Neural cell (in vitro differentiated cells): Measurements from ENCODE around the gene PCGF3. TPM values are rescaled to one million over a fixed set of nuclear protein-coding genes. Genes with fewer than 3 reads are reported as not detected.
"Not testable (repeated sequence)": the region's sequence is repeated elsewhere in the genome, so short reads cannot be mapped to it uniquely, and the experiment has no call there.

Source experiments
- H2AFZ ChIP-seq: fragments of 200-600, 300-800 bp; sonication (generic), shearing (Covaris generic); 2 replicates; pipeline ENCODE4 v1.6.0; 2014; ENCODE audit warnings: low read depth, mild to moderate bottlenecking, antibody characterized with exemption, low read length, moderate library complexity
- H3F3A ChIP-seq: fragments of 200-600 bp; shearing (Covaris generic); 2 replicates; pipeline ENCODE4 v1.6.1; 2016; ENCODE audit warnings: mild to moderate bottlenecking, moderate library complexity, mixed read lengths, antibody characterized with exemption, low read length; ENCODE audit not compliant: insufficient read depth, poor library complexity, severe bottlenecking
- H3K27ac ChIP-seq: fragments of 200-600, 300-800 bp; sonication (generic), shearing (Covaris generic); 2 replicates; pipeline ENCODE4 v1.5.1; 2014; ENCODE audit warnings: mild to moderate bottlenecking, low read length, moderate library complexity
- H3K27me3 ChIP-seq: fragments of 300-800, 200-600 bp; sonication (generic), shearing (Covaris generic); 2 replicates; pipeline ENCODE4 v1.6.0; 2014; ENCODE audit warnings: mild to moderate bottlenecking, low read depth, low read length, moderate library complexity; ENCODE audit not compliant: insufficient read depth
- H3K36me3 ChIP-seq: fragments of 300-800, 200-600 bp; sonication (generic), shearing (Covaris generic); 2 replicates; pipeline ENCODE4 v1.5.1; 2014; ENCODE audit warnings: mild to moderate bottlenecking, antibody characterized with exemption, low read length, moderate library complexity; ENCODE audit not compliant: insufficient read depth
- H3K4me2 ChIP-seq: fragments of 300-800, 200-600 bp; sonication (generic), shearing (Covaris generic); 2 replicates; pipeline ENCODE4 v1.6.0; 2014; ENCODE audit warnings: mild to moderate bottlenecking, low read length
- H3K4me3 ChIP-seq: fragments of 300-800, 200-600 bp; sonication (generic), shearing (Covaris generic); 2 replicates; pipeline ENCODE4 v1.5.1; 2014; ENCODE audit warnings: mild to moderate bottlenecking, low read length, moderate library complexity
- H3K79me2 ChIP-seq: fragments of 200-600 bp; shearing (Covaris generic); replicated peaks from 2 replicates; pipeline ENCODE4 v1.6.0; 2014; ENCODE audit warnings: mild to moderate bottlenecking, low read length, moderate library complexity; ENCODE audit not compliant: insufficient read depth
- H3K9ac ChIP-seq: fragments of 300-800, 200-600 bp; sonication (generic), shearing (Covaris generic); 2 replicates; pipeline ENCODE4 v1.6.1; 2016; ENCODE audit warnings: mild to moderate bottlenecking, low read length, mixed read lengths
- H3K9me2 ChIP-seq: fragments of 200-600 bp; shearing (Covaris generic); 2 replicates; pipeline ENCODE4 v1.6.1; 2016; ENCODE audit warnings: mild to moderate bottlenecking, low read length, mixed read lengths; ENCODE audit not compliant: insufficient read depth
- H3K9me3 ChIP-seq: fragments of 200-600, 300-800 bp; sonication (generic), shearing (Covaris generic); 2 replicates; pipeline ENCODE4 v1.6.1; 2016; ENCODE audit warnings: mild to moderate bottlenecking, mixed run types, low read length, moderate library complexity, mixed read lengths
- H4K20me1 ChIP-seq: fragments of 200-600 bp; shearing (Covaris generic); 2 replicates; pipeline ENCODE4 v1.6.1; 2016; ENCODE audit warnings: mild to moderate bottlenecking, mixed run types; ENCODE audit not compliant: insufficient read depth
- CTCF ChIP-seq: fragments of 450-650 bp; IDR thresholded peaks from 2 replicates; pipeline ENCODE4 v1.5.1; 2014; ENCODE audit warnings: antibody characterized with exemption, mild to moderate bottlenecking, moderate library complexity; ENCODE audit not compliant: poor library complexity, severe bottlenecking
- EP300 ChIP-seq: fragments of 450-650 bp; conservative IDR thresholded peaks from 2 replicates; pipeline ENCODE4 v1.6.1; 2014; ENCODE audit warnings: antibody characterized with exemption, mild to moderate bottlenecking, moderate library complexity; ENCODE audit not compliant: poor library complexity, severe bottlenecking
- EZH2 ChIP-seq: fragments of 200-600, 300-800 bp; shearing (Covaris generic), sonication (generic); IDR thresholded peaks from 2 replicates; pipeline ENCODE4 v1.6.1; 2014; ENCODE audit warnings: antibody characterized with exemption, low read length, borderline replicate concordance, mild to moderate bottlenecking; ENCODE audit not compliant: insufficient read depth, poor library complexity, severe bottlenecking
- MXI1 ChIP-seq: fragments of 450-650 bp; conservative IDR thresholded peaks from 2 replicates; pipeline ENCODE4 v1.6.1; 2014; ENCODE audit warnings: antibody characterized with exemption, mild to moderate bottlenecking; ENCODE audit not compliant: poor library complexity, severe bottlenecking
- POLR2AphosphoS5 ChIP-seq: IDR thresholded peaks from 2 replicates; pipeline ENCODE4 v1.6.1; 2012
- RAD21 ChIP-seq: fragments of 450-650 bp; conservative IDR thresholded peaks from 2 replicates; pipeline ENCODE4 v1.6.1; 2014; ENCODE audit warnings: antibody characterized with exemption, mild to moderate bottlenecking, moderate library complexity
- REST ChIP-seq: IDR thresholded peaks from 2 replicates; pipeline ENCODE4 v1.6.1; 2012; ENCODE audit warnings: borderline replicate concordance
- SMC3 ChIP-seq: fragments of 450-650 bp; conservative IDR thresholded peaks from 2 replicates; pipeline ENCODE4 v1.6.1; 2014; ENCODE audit warnings: antibody characterized with exemption, mild to moderate bottlenecking, moderate library complexity; ENCODE audit not compliant: poor library complexity
- TAF1 ChIP-seq: IDR thresholded peaks from 2 replicates; pipeline ENCODE4 v1.6.1; 2012; ENCODE audit warnings: low read depth
- polyA plus RNA-seq: library from polyadenylated mRNA; depleted of rRNA; stranded (reverse); fragments of >200 nt; gene quantifications from 2 replicates; pipeline ENCODE4 v1.2.3, GENCODE V29; 2014

PCGF3 gene
- polyA plus RNA-seq, 1 donor from 2014 or later = 117 TPM

- Histone ChIP-seq H3K9me3 (no peaks in the 10 kb centered on the region), H3K79me2 (peaks cover 32% of the 10 kb centered on the region), H3K36me3 (no peaks in the 10 kb centered on the region), H2AFZ (no peak overlapping the region), H3K9me2 (no peaks in the 10 kb centered on the region), H3F3A (no peaks in the 10 kb centered on the region), H3K27ac (no peak overlapping the region), H3K27me3 (no peaks in the 10 kb centered on the region), H3K9ac (no peak overlapping the region), H4K20me1 (peaks cover 13% of the 10 kb centered on the region), H3K4me3 (no peak overlapping the region), H3K4me2 (no peak overlapping the region)
- TF ChIP-seq EZH2 (no peak), CTCF (no peak), POLR2AphosphoS5 (no peak), TAF1 (no peak), MXI1 (no peak), RAD21 (no peak)
Observed at GRCh38 chr4:730511-730910, 24.9 kb downstream of the PCGF3 start.

GRCh38 chr4:730946-731904, 25.6 kb downstream of the PCGF3 start:
- H3K4me2 ChIP-seq, H3K4me3 ChIP-seq, H3K9me2 ChIP-seq, H2AFZ ChIP-seq, H3K36me3 ChIP-seq, H3K27me3 ChIP-seq, H3K27ac ChIP-seq, H3F3A ChIP-seq, H3K9ac ChIP-seq, H3K9me3 ChIP-seq: not testable (repeated sequence)
- Histone ChIP-seq H4K20me1 (peaks cover 13% of the 10 kb centered on the region), H3K79me2 (peaks cover 27% of the 10 kb centered on the region)

- H3K9me2 ChIP-seq, H3K4me2 ChIP-seq, H3K9ac ChIP-seq, H3K27ac ChIP-seq, H3K4me3 ChIP-seq, H3F3A ChIP-seq, H3K9me3 ChIP-seq, H4K20me1 ChIP-seq, H3K27me3 ChIP-seq, H3K36me3 ChIP-seq, H2AFZ ChIP-seq: not testable (repeated sequence)
- peaks cover 20% of the 10 kb centered on the region for H3K79me2 ChIP-seq
Observed at GRCh38 chr4:731954-732353, 26.3 kb downstream of the PCGF3 start.

GRCh38 chr4:732486-732885, 26.9 kb downstream of the PCGF3 start:
- no peak overlapping the region for H3K9ac ChIP-seq
- peaks cover 4% of the 10 kb centered on the region for H4K20me1 ChIP-seq
- no peak overlapping the region for H3K4me2 ChIP-seq
- no peak overlapping the region for H3K4me3 ChIP-seq
- H3K36me3 ChIP-seq = no peaks in the 10 kb centered on the region
- H3K27ac ChIP-seq = no peak overlapping the region
- no peaks in the 10 kb centered on the region for H3K27me3 ChIP-seq
- no peaks in the 10 kb centered on the region for H3F3A ChIP-seq
- H3K9me2 ChIP-seq = no peaks in the 10 kb centered on the region
- no peak overlapping the region for H2AFZ ChIP-seq
- peaks cover 19% of the 10 kb centered on the region for H3K79me2 ChIP-seq
- no peaks in the 10 kb centered on the region for H3K9me3 ChIP-seq
- TF ChIP-seq SMC3 (no peak), MXI1 (no peak), TAF1 (no peak), EP300 (no peak), EZH2 (no peak), CTCF (no peak), RAD21 (no peak), POLR2AphosphoS5 (no peak), REST (no peak)
